A673 (cell line): Measurements from ENCODE around the gene C1R.

Experiments
- CTCF ChIP-seq: fragments of 300-800, 200-600 bp; sonication (generic); conservative IDR thresholded peaks from 2 replicates; pipeline ENCODE4 v1.5.1; 2017; ENCODE audit warnings: low read depth, mild to moderate bottlenecking, antibody characterized with exemption, low read length, moderate library complexity, mixed read lengths
- EZH2 ChIP-seq: fragments of 200-600 bp; sonication (generic); IDR thresholded peaks from 2 replicates; pipeline ENCODE4 v1.6.1; 2017; ENCODE audit warnings: borderline replicate concordance, low read depth, mild to moderate bottlenecking, mixed read lengths, antibody characterized with exemption, low read length; ENCODE audit not compliant: poor library complexity, severe bottlenecking

- TF ChIP-seq CTCF, result no peak
- no peak for TF ChIP-seq EZH2
Measured at GRCh38 chr12:7047306-7047705, 44.9 kb downstream of the C1R start.
